AG10803 (cell line): Measurements from ENCODE around the gene CNTFR.
A peak's percentile ranks its signal among the peaks of the same experiment; 100 is the strongest.

Experiments
- DNase-seq: peaks from one replicate; pipeline ENCODE4 v3.0.0; 2010; ENCODE audit warnings: low read depth
- H3K4me3 ChIP-seq: 2 replicates; pipeline ENCODE4 v1.5.1; 2011; ENCODE audit warnings: mild to moderate bottlenecking, low read length, control low read depth
- TF ChIP-seq, protein P1 (sequence below): conservative IDR thresholded peaks from 2 replicates; pipeline ENCODE4 v1.5.1; 2011; ENCODE audit warnings: mild to moderate bottlenecking, low read length, control low read depth, inconsistent platforms

Gene CNTFR

DNA sequence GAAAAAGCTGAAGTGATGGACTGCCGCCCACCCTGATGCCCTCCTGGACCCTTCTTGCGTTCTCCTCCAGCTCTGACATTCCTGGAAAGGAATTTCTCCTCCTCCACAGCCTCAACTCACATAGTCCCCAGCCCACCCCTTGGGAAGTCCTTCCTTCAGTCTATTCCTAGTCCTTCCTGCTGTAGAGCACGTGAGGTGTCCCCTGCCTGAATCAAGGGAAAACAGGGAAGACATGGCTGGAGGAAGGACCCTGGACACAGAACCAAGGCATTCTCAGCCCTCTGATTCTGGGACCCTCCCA is 35.6 kb upstream of the CNTFR start:
- DNase-seq: no peak
- no peak overlapping the region for H3K4me3 ChIP-seq
- TF ChIP-seq, protein P1, sequence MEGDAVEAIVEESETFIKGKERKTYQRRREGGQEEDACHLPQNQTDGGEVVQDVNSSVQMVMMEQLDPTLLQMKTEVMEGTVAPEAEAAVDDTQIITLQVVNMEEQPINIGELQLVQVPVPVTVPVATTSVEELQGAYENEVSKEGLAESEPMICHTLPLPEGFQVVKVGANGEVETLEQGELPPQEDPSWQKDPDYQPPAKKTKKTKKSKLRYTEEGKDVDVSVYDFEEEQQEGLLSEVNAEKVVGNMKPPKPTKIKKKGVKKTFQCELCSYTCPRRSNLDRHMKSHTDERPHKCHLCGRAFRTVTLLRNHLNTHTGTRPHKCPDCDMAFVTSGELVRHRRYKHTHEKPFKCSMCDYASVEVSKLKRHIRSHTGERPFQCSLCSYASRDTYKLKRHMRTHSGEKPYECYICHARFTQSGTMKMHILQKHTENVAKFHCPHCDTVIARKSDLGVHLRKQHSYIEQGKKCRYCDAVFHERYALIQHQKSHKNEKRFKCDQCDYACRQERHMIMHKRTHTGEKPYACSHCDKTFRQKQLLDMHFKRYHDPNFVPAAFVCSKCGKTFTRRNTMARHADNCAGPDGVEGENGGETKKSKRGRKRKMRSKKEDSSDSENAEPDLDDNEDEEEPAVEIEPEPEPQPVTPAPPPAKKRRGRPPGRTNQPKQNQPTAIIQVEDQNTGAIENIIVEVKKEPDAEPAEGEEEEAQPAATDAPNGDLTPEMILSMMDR: no peak

DNA sequence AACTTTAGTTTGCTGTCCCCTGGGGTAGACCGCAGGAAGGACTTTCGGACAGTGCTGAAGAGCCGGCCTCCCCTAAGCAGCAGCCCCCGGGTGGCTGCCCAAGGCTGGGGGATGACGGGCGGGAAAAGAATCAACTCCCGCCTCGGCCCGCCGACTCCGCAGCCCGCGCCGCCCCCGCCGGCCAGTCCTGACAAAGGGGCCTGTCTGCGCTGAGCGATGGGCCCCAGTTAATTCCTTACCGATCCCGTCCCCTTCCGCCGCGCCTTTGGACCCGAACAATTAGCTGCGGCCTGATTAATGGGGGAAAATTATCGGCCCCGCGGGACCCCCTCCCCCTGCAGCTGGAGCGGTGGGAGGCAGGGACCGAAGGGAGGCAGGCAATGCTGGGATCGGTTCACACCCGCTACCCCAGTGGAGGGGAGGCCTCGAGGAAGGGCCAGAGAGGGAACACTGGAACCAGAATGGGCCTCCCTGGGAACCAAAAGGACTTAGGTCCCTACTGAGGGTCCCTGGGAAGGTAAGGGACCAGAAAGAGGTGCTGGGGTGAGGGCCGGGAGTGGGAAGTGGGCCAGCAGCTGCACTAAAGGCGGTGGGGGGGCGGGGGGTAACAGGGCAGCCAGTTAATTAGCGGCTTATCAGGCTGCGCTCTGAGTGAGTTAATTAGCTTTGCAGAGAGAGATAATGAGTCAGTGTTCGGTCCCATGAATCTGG is 35.1 kb upstream of the CNTFR start:
- DNase-seq: no peak
- TF ChIP-seq, protein P1: no peak
- H3K4me3 ChIP-seq: no peak overlapping the region

- DNase-seq: no peak
- TF ChIP-seq, protein P1: no peak
- H3K4me3 ChIP-seq: no peak overlapping the region
These were observed 34.1 kb upstream of the CNTFR start for GRCh38 chr9:34623374-34624235.

- TF ChIP-seq, protein P1: no peak
- peak; percentile 95 for DNase-seq
- peak within 1 kb of the TSS; percentile 94 for H3K4me3 ChIP-seq
These were observed 30.8 kb upstream of the CNTFR start, which contains the start of gene DCTN3 for GRCh38 chr9:34620061-34620994. TSS of gene DCTN3 (minus strand) at chr9:34620495. CDS start at chr9:34620464, 31 bp downstream.

DNA sequence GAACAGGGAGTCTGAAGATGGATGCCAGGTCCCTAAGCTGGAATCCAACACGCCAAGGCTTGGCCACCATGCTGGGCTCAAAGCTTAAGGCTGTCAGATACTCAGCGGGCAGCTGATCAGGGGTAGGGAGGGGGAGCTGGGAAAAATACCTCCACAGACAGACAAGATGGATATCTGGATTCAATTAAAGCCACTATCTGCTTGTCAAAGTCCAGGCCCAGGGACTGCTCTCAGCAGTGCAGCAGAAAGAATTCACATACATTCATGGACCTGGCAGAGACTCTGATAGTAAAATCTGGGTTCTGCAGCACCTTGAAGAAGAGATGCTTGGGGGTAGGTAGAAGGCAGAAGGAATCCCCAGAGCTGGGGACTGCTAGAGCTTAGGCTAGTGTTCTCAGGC is 25.6 kb upstream of the CNTFR start:
- H3K4me3 ChIP-seq: no peak overlapping the region
- no peak for DNase-seq
- TF ChIP-seq, protein P1: no peak

GRCh38 chr9:34612788-34613390 is 23.4 kb upstream of the CNTFR start:
- TF ChIP-seq, protein P1: peak; percentile 87
- DNase-seq: peak; percentile 67
- H3K4me3 ChIP-seq: peak overlapping the region; percentile 67
